ENCODE data around the gene TMEM271.

DNA sequence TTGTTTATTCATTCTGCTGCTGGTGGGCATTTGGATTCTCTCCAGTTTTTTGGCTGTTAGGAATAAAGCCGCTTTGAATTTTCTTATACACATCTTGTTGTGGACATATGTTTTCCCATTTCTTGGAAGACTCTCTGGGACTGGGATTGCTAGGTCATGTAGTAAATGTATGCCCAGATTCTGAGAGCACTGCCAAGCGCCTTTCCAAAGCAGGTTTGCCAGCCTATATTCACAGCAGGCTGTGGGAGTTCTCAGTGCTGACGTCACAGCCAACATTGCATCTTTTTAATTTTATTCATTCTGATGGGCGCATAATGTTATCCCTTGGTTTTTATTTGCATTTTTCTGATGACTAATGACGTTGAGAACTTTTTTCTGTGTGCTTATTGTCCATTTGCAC lies 24.1 kb downstream of the TMEM271 start:
- TF ChIP-seq, protein P1, sequence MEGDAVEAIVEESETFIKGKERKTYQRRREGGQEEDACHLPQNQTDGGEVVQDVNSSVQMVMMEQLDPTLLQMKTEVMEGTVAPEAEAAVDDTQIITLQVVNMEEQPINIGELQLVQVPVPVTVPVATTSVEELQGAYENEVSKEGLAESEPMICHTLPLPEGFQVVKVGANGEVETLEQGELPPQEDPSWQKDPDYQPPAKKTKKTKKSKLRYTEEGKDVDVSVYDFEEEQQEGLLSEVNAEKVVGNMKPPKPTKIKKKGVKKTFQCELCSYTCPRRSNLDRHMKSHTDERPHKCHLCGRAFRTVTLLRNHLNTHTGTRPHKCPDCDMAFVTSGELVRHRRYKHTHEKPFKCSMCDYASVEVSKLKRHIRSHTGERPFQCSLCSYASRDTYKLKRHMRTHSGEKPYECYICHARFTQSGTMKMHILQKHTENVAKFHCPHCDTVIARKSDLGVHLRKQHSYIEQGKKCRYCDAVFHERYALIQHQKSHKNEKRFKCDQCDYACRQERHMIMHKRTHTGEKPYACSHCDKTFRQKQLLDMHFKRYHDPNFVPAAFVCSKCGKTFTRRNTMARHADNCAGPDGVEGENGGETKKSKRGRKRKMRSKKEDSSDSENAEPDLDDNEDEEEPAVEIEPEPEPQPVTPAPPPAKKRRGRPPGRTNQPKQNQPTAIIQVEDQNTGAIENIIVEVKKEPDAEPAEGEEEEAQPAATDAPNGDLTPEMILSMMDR (IDR thresholded peaks at IDR 0.05; ENCODE audit: low read depth, low read length), result no peak
- TF ChIP-seq, protein P2, sequence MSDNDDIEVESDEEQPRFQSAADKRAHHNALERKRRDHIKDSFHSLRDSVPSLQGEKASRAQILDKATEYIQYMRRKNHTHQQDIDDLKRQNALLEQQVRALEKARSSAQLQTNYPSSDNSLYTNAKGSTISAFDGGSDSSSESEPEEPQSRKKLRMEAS (IDR thresholded peaks at IDR 0.05; ENCODE audit: low read depth, low read length), result no peak
- TF ChIP-seq MYC (IDR thresholded peaks at IDR 0.05; ENCODE audit: low read depth, low read length) (no peak), POLR2A (IDR thresholded peaks at IDR 0.05; ENCODE audit: extremely low read depth, insufficient read length) (no peak)

All from NB4 (cell line).